ENCODE data around the gene NAA35.

DNA sequence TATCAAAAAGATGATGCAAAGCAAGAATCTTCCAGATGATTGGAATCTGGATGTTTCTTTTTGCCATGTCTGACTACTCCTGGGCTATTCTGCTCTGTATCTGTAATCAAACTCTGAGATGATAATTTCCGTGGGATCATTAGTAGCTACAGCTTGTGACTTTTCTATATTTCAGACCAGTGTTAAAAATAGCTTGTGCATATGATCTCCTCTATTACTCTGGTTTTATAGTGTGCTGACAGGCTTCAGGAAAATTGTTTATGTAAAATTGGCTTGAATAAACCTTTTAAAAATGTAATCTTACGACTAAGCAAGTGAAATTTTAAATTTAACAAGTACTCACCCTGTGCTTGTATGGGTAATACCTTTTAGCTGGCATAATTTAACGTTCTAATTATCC is 40.4 kb downstream of the NAA35 start:
- TF ChIP-seq, protein P1, sequence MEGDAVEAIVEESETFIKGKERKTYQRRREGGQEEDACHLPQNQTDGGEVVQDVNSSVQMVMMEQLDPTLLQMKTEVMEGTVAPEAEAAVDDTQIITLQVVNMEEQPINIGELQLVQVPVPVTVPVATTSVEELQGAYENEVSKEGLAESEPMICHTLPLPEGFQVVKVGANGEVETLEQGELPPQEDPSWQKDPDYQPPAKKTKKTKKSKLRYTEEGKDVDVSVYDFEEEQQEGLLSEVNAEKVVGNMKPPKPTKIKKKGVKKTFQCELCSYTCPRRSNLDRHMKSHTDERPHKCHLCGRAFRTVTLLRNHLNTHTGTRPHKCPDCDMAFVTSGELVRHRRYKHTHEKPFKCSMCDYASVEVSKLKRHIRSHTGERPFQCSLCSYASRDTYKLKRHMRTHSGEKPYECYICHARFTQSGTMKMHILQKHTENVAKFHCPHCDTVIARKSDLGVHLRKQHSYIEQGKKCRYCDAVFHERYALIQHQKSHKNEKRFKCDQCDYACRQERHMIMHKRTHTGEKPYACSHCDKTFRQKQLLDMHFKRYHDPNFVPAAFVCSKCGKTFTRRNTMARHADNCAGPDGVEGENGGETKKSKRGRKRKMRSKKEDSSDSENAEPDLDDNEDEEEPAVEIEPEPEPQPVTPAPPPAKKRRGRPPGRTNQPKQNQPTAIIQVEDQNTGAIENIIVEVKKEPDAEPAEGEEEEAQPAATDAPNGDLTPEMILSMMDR (IDR thresholded peaks at IDR 0.05), result no peak
- no peak for TF ChIP-seq EP300 (IDR thresholded peaks at IDR 0.05)
- no peak for TF ChIP-seq POLR2A (IDR thresholded peaks at IDR 0.05)

Data from tibial nerve (tissue), 4 donors.